GM18951 (cell line): ENCODE results near the gene IRX3.

Experiments
- POLR2A ChIP-seq: IDR thresholded peaks from 4 replicates; pipeline ENCODE4 v1.6.1; 2011; ENCODE audit warnings: mild to moderate bottlenecking; ENCODE audit not compliant: insufficient read length, insufficient read depth; ENCODE audit errors: extremely low read depth
- in situ Hi-C: fragments of 300-500 bp; cut with MboI; formaldehyde crosslinking; loops from one replicate; pipeline ENCODE4 v1.12.0; 2022; ENCODE audit warnings: low sequenced_read_pairs, mixed read lengths, inconsistent platforms; ENCODE audit not compliant: unreplicated experiment

IRX3 gene

DNA sequence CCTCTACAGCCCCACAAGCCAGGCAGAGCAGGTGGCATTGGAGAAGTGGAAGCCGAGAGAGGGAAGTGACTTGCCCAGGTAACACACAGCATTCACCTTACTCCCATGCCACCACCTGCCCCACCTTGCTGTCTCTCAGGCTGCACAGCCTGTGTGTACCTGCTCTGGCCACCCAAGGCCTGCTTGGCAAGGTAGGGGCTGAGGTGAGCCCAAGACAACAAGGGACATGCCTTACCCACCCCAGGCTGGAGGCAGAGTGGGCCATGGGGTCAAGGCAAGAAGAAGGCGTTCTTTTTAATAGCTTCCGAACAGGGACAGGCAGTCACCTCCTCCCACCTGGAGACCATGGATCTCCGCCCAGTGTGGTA is 40.1 kb downstream of the IRX3 start:
- TF ChIP-seq POLR2A = no peak
- in situ Hi-C loops = no loop called here

DNA sequence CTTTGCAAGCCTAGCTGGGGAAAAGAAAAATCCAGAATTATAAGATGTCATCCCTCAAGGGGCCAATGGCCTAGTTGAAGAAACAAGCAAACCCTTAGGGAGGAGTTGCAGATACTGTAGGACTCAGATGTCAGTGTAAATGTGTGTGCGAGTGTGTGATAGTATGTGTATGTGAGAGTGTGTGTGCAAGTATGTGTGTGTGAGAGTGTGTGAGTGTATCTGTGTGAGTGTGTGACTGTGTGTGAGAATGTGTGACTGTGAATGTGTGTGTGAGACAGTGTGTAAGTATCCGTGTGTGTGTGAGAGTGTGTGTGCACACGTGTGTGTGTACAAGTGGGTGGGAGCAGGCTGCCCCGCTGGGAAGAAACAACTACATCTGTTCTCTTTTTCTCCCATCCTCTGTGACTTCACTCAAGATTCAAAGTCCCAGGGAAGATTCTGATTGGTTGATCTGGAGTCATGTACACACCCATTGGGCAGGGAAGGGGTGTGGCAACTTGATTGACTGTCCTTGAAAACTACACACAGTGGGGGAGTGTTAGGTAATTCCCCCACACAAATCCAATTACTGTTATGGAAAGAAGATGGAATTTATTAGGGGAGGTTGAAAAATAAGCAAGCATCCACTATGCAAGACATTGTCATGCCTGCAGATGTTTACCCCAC is 40.7 kb downstream of the IRX3 start:
- in situ Hi-C loops = no loop called here
- no peak for TF ChIP-seq POLR2A

- no peak for TF ChIP-seq POLR2A
- in situ Hi-C loops = no loop called here
Observed at GRCh38 chr16:54244061-54244886, 42.3 kb downstream of the IRX3 start.

DNA sequence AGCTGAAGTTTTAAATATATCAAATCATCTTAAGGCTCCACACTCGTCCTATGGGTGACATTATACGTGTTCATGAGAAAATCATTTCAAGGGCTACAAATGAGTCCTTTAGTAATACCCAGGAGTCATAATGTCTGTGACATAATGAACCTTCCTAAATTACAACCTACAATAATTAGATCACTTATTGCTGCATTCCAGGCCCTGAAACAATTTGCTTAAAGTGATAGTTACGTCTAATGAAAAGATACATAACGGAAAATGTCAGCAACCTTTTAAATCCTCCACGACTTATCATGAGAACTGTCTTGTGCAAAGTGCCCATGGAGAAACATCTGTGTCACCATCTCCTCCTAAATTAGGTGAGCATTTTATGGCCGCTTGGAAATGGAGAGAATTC is 43.4 kb downstream of the IRX3 start:
- in situ Hi-C loops = no loop called here
- no peak for TF ChIP-seq POLR2A

DNA sequence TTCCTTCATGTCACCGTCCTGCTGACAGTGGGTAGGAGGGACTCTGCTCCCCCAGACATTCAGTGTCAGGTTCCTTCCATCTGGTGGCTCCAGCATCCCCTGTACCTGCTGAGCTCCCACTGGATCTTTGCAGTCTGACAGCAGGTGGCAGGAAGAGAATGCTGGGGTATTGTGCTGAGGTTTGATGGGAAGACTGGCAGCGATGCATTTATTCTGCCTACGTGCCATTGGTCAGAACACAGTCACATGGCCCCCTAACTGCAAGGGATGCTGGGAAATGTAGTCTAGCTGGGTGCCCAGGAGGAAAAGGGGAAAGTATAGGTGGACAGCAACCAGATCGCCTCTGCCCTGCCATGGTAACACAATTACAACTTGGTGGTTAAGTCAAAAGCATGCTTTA is 44.4 kb downstream of the IRX3 start:
- in situ Hi-C loops = no loop called here
- TF ChIP-seq POLR2A = no peak

- in situ Hi-C loops = no loop called here
Observed at GRCh38 chr16:54241525-54241924, 45.1 kb downstream of the IRX3 start.

GRCh38 chr16:54240271-54241129 is 46.1 kb downstream of the IRX3 start:
- in situ Hi-C loops = no loop called here
- TF ChIP-seq POLR2A = no peak

More at GRCh38 chr16:54241525-54241924, 45.1 kb downstream of the IRX3 start:
- no peak for TF ChIP-seq POLR2A

- no peak for TF ChIP-seq POLR2A
- in situ Hi-C loops = no loop called here
Observed at GRCh38 chr16:54239456-54239855, 47.1 kb downstream of the IRX3 start.

GRCh38 chr16:54236773-54237172 is 49.8 kb downstream of the IRX3 start:
- no peak for TF ChIP-seq POLR2A
- in situ Hi-C loops = no loop called here

GRCh38 chr16:54233615-54234014 is 53.0 kb downstream of the IRX3 start:
- in situ Hi-C loops = no loop called here

More at GRCh38 chr16:54233615-54234014, 53.0 kb downstream of the IRX3 start:
- TF ChIP-seq POLR2A = no peak
